ENCODE results near the gene SMARCC2. TPM values are rescaled to one million over a fixed set of nuclear protein-coding genes. Genes with fewer than 3 reads are reported as not detected.

The SMARCC2 gene
- total and polyA plus RNA-seq, 9 of the 15 experiments (the other 6 are each of a cell fraction or from before 2014, with no cell fraction given): 11.9 to 86.0 (median 36.6) TPM

GRCh38 chr12:56151672-56152131 lies 37.6 kb downstream of the SMARCC2 start (continued):
- TF ChIP-seq IRF1 (CRISPR knock-in tag; IDR thresholded peaks at IDR 0.05; ENCODE audit: borderline replicate concordance): no peak
- no peak for TF ChIP-seq NFE2L1 (tag; IDR thresholded peaks at IDR 0.05; ENCODE audit: borderline replicate concordance, low read depth)
- no peak for TF ChIP-seq CCAR2 (IDR thresholded peaks at IDR 0.05; ENCODE audit: low read depth, low read length)
- TF ChIP-seq ZNF764 (CRISPR knock-in tag; IDR thresholded peaks at IDR 0.05; ENCODE audit: low read depth): no peak
- no peak for TF ChIP-seq MITF (IDR thresholded peaks at IDR 0.05)
- peak in 1 of 3 experiments; percentile 47 for TF ChIP-seq YY1 (IDR thresholded peaks at IDR 0.05; ENCODE audit: borderline replicate concordance in 1 of 3, control insufficient read depth in 1 of 3, extremely low read depth in 1 of 3, insufficient read depth in 3 of 3, insufficient read length in 1 of 3, insufficient replicate concordance in 2 of 3, low read depth in 1 of 3, low read length in 2 of 3)
- no peak for TF ChIP-seq RFX7 (CRISPR knock-in tag; IDR thresholded peaks at IDR 0.05)
- no peak for TF ChIP-seq SMAD2 (IDR thresholded peaks at IDR 0.05; ENCODE audit: low read depth, low read length)
- TF ChIP-seq ZNF395 (CRISPR knock-in tag; IDR thresholded peaks at IDR 0.05): peak; percentile 79; the same call in 1 of the 2 replicates
- TF ChIP-seq HOMEZ (CRISPR knock-in tag; IDR thresholded peaks at IDR 0.05): no peak
- no peak for TF ChIP-seq MTA1 (IDR thresholded peaks at IDR 0.05; ENCODE audit: borderline replicate concordance)
- TF ChIP-seq POLR3A (IDR thresholded peaks at IDR 0.05; ENCODE audit: borderline replicate concordance, extremely low read depth, insufficient read depth, insufficient read length): no peak
- no peak for TF ChIP-seq ZBTB33 (CRISPR knock-in tag; IDR thresholded peaks at IDR 0.05)
- TF ChIP-seq SRF (CRISPR knock-in tag; IDR thresholded peaks at IDR 0.05): peak in 1 of 2 experiments; percentile 35; a peak in 1 of 4 replicates
- TF ChIP-seq BCL6 (CRISPR knock-in tag; IDR thresholded peaks at IDR 0.05): no peak
- TF ChIP-seq PPARD (CRISPR knock-in tag; IDR thresholded peaks at IDR 0.05): no peak
- 0 out of 2 replicates have a peak, but pooled peaks have one; percentile 39 for TF ChIP-seq CTBP1 (IDR thresholded peaks at IDR 0.05; ENCODE audit: borderline replicate concordance)
- no peak for TF ChIP-seq EZH2 (IDR thresholded peaks at IDR 0.05; ENCODE audit: borderline replicate concordance, low read depth, low read length)
- peak; percentile 66 for TF ChIP-seq MAX (CRISPR knock-in tag; IDR thresholded peaks at IDR 0.05)
- no peak for TF ChIP-seq RUNX1 (IDR thresholded peaks at IDR 0.05; ENCODE audit: low read depth)

All from K562 (cell line).